ENCODE data around the gene PLK3. TPM values are rescaled to one million over a fixed set of nuclear protein-coding genes. Genes with fewer than 3 reads are reported as not detected.

The PLK3 gene
- total RNA-seq, 1 donor from 2014 or later: 5.4 TPM

- Histone ChIP-seq H3K27ac (replicated peaks) (peak within 1 kb of the TSS; percentile 50), H3K27me3 (ENCODE audit: low read depth) (no peaks in the 10 kb centered on the region), H3K9me3 (replicated peaks) (no peaks in the 10 kb centered on the region), H3K4me3 (peak within 1 kb of the TSS; percentile 70), H3K4me1 (peaks cover 11% of the 10 kb centered on the region), H3K36me3 (no peaks in the 10 kb centered on the region)
- intact Hi-C loops (cut with micrococcal nuclease): no loop called here
- peak; percentile 74 for DNase-seq
- no peak for TF ChIP-seq CTCF (IDR thresholded peaks at IDR 0.05; ENCODE audit: borderline replicate concordance)
Observed at GRCh38 chr1:44842862-44843655, 42.9 kb downstream of the PLK3 start, which contains the start of gene PTCH2. Gene PTCH2, minus strand, starts transcription at chr1:44843253. Its CDS starts 321 bp downstream, at chr1:44842932.

- no peak overlapping the region for H3K27ac ChIP-seq (replicated peaks)
- TF ChIP-seq CTCF (IDR thresholded peaks at IDR 0.05; ENCODE audit: borderline replicate concordance): no peak
- DNase-seq: no peak
- no peak overlapping the region for H3K4me3 ChIP-seq
- intact Hi-C loops (cut with micrococcal nuclease): no loop called here
- H3K36me3 ChIP-seq: no peaks in the 10 kb centered on the region
- no peaks in the 10 kb centered on the region for H3K9me3 ChIP-seq (replicated peaks)
- H3K27me3 ChIP-seq (ENCODE audit: low read depth): no peaks in the 10 kb centered on the region
- peaks cover 25% of the 10 kb centered on the region for H3K4me1 ChIP-seq
Observed at GRCh38 chr1:44846985-44847384, 46.8 kb downstream of the PLK3 start.

- intact Hi-C loops (cut with micrococcal nuclease): no loop called here
- Histone ChIP-seq H3K27me3 (ENCODE audit: low read depth) (no peaks in the 10 kb centered on the region), H3K4me1 (peaks cover 22% of the 10 kb centered on the region), H3K36me3 (peaks cover under 1% of the 10 kb centered on the region), H3K9me3 (replicated peaks) (no peaks in the 10 kb centered on the region), H3K4me3 (no peak overlapping the region), H3K27ac (replicated peaks) (peak overlapping the region; percentile 36)
- TF ChIP-seq CTCF (IDR thresholded peaks at IDR 0.05; ENCODE audit: borderline replicate concordance): no peak
- no peak for DNase-seq
Observed at GRCh38 chr1:44847845-44848244, 47.7 kb downstream of the PLK3 start.

- Histone ChIP-seq H3K4me1 (peaks cover 14% of the 10 kb centered on the region), H3K4me3 (no peak overlapping the region), H3K36me3 (peaks cover 7% of the 10 kb centered on the region), H3K27ac (replicated peaks) (peak overlapping the region; percentile 36), H3K27me3 (ENCODE audit: low read depth) (no peaks in the 10 kb centered on the region), H3K9me3 (replicated peaks) (no peaks in the 10 kb centered on the region)
- intact Hi-C loops (cut with micrococcal nuclease): no loop called here
- TF ChIP-seq CTCF (IDR thresholded peaks at IDR 0.05; ENCODE audit: borderline replicate concordance): no peak
- DNase-seq: no peak
Observed at GRCh38 chr1:44848456-44849181, 48.4 kb downstream of the PLK3 start.

- intact Hi-C loops (cut with micrococcal nuclease): loop anchor here (10.0 kb wide), 1 partner anchor 135 kb away; the partner anchor contains the start of gene EIF2B3
- H3K36me3 ChIP-seq: peaks cover 7% of the 10 kb centered on the region
- TF ChIP-seq CTCF (IDR thresholded peaks at IDR 0.05; ENCODE audit: borderline replicate concordance): no peak
- peak overlapping the region; percentile 36 for H3K27ac ChIP-seq (replicated peaks)
- H3K9me3 ChIP-seq (replicated peaks): no peaks in the 10 kb centered on the region
- peaks cover 14% of the 10 kb centered on the region for H3K4me1 ChIP-seq
- H3K27me3 ChIP-seq (ENCODE audit: low read depth): no peaks in the 10 kb centered on the region
- DNase-seq: no peak
- H3K4me3 ChIP-seq: no peak overlapping the region
Observed at GRCh38 chr1:44849575-44850132, 49.5 kb downstream of the PLK3 start.
